Heart right ventricle (tissue), 16 donors: ENCODE results near the gene G2E3. TPM values are rescaled to one million over a fixed set of nuclear protein-coding genes. Genes with fewer than 3 reads are reported as not detected.
A peak's percentile ranks its signal among the peaks of the same experiment; 100 is the strongest.

Source experiments
- ATAC-seq, 8 donors: fragments of 200-7000 bp; cut with Tn5 transposase; one replicate each; pipeline ENCODE4 v1.9.1; 2020; ENCODE audit warnings: mild to moderate bottlenecking in 8 of 8, moderate library complexity in 8 of 8, moderate number of reproducible peaks in 1 of 8
- DNase-seq, 2 donors: peaks; one replicate each; pipeline ENCODE4 v3.0.0-alpha.2; 2020
- H3K27ac ChIP-seq, 10 donors: fragments of 200-600 bp; sonication (generic) in 2 of 10; one replicate each; pipeline versions ENCODE4 v1.5.0 to v1.8.0; 2020 to 2022; ENCODE audit warnings: mild to moderate bottlenecking in 3 of 10
- H3K27me3 ChIP-seq, 7 donors: fragments of 200-600 bp; one replicate each; pipeline ENCODE4 v1.8.0; 2021 to 2022; ENCODE audit warnings: mild to moderate bottlenecking in 2 of 7
- H3K36me3 ChIP-seq, 9 donors: fragments of 200-600 bp; sonication (generic) in 1 of 9; one replicate each; pipeline versions ENCODE4 v1.5.0 to v1.8.0; 2020 to 2022; ENCODE audit warnings: mild to moderate bottlenecking in 2 of 9
- H3K4me1 ChIP-seq, 9 donors: fragments of 200-600 bp; sonication (generic) in 1 of 9; one replicate each; pipeline versions ENCODE4 v1.5.0 to v1.8.0; 2020 to 2022; ENCODE audit warnings: mild to moderate bottlenecking in 4 of 9
- H3K4me3 ChIP-seq, 10 donors: fragments of 200-600 bp; sonication (generic) in 2 of 10; one replicate each; pipeline versions ENCODE4 v1.5.0 to v1.8.0; 2020 to 2022; ENCODE audit warnings: mild to moderate bottlenecking in 7 of 10, moderate library complexity in 2 of 10
- H3K9me3 ChIP-seq, 11 donors: fragments of 200-600 bp in 10 of 11; sonication (generic) in 2 of 11; one replicate each; pipeline versions ENCODE4 v1.5.0 to v1.8.0; 2013 to 2022; ENCODE audit warnings: mild to moderate bottlenecking in 2 of 11, control low read depth in 1 of 11, moderate library complexity in 1 of 11
- CTCF ChIP-seq, 9 donors: fragments of 200-600 bp; sonication (generic) in 2 of 9; IDR thresholded peaks; one replicate each; pipeline versions ENCODE4 v1.5.0 to v1.8.0; 2021 to 2022; ENCODE audit warnings: antibody characterized with exemption in 9 of 9, mild to moderate bottlenecking in 5 of 9, moderate library complexity in 1 of 9
- WGBS, 2 donors: extraction: QIAGEN DNeasy Blood & Tissue Kit; methylation state at CpG; one replicate each; pipeline ENCODE4 v1.1.7; 2013; ENCODE audit warnings: inconsistent platforms in 1 of 2; 5-methylcytosine and 5-hydroxymethylcytosine counted together
- intact Hi-C, 10 donors: fragments of 100-400 bp; cut with DNase I; formaldehyde crosslinking; loops; one replicate each; pipeline versions ENCODE4 v1.11.1 to v1.14.2; 2022
- polyA plus RNA-seq, 2 donors: library from polyadenylated mRNA; stranded (reverse); fragments of 200-250 nt; gene quantifications; one replicate each; pipeline ENCODE4 v1.2.3, GENCODE V29; 2013
- total RNA-seq, 10 donors: library from RNA; stranded (reverse); fragmentation: NEBNext Ultra II Directional in 3 of 10; extraction: Animal tissue kit (Norgen Biotek cat#: 25700) in 3 of 10; gene quantifications; one replicate each; pipeline versions ENCODE4 v1.2.1 to v1.2.4, GENCODE V29; 2021 to 2023
- donor health status: Arrhythmogenic right ventricular cardiomyopathy.
- donor health status: ischemic (EF 13 %, LVEDD 7.1; RV severe dilation, severe dysfunction).
- donor health status: healthy with polysubstance abuse.
- donor health status: DM: no; HTN: yes; CAD: no.
- donor health status: DM: no; HTN: no; CAD: no.
- donor health status: ischemic (EF 25% LVEDD 6.9; RV normal size, moderate dysfunction).
- donor health status: ischemic (EF 25% LVEDD 5.7; RV mildly dilated, moderate dysfunction).
- donor health status: healthy.
- donor health status: DM: yes; HTN: yes; CAD: no.
- donor health status: Ischemic cardiomyopathy.
- donor health status: ischemic (EF 35%, LVEDD 5.7; RV mildly dilated, moderate dysfunction).
- donor health status: nonischemic (EF 11% LVEDD 7.7; RV severe dilation, severe dysfunction).
- donor health status: DM: yes; HTN: yes; CAD: no.
- donor health status: PGD.
- donor health status: ischemic (EF 29% LVEDD 5.4; RV normal size, mild dysfunction).
- donor health status: nonischemic (EF 23%, LVEDD 6.1; RV moderate dilation, normal function).

The G2E3 gene
- total and polyA plus RNA-seq, 12 donors = 2.6 to 11.0 (median 8.5) TPM

DNA sequence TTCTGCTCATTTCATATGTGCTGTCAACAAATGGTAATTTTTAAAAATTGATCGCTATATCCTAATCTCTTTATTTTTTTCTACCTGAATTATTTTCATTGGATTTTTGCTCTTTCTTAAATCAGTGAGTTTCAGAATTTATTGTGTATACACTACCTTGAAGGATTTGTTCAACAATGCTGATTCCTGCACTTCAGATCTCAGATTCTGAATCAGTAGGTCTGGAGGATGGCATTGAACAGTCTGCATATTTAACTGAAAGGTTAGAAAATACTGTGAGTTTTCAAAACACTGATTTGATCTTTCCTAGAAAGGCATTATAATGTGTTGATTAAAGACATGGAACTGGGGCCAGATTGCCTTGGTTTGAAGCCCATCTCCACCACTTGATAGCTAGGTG lies 1.6 kb downstream of the G2E3 start:
- H3K27me3 ChIP-seq = no peaks in the 10 kb centered on the region
- peaks cover 0 to 25% (median 16%) of the 10 kb centered on the region in 9 donors for H3K4me1 ChIP-seq
- WGBS, 2 donors = 92 to 94% methylated on average over 1 of the region's 1 CpG
- H3K4me3 ChIP-seq = peak overlapping the region in 5 of 10 donors; percentile 74 to 90 (median 83)
- intact Hi-C loops = no loop called here
- no peaks in the 10 kb centered on the region for H3K9me3 ChIP-seq
- no peak overlapping the region for H3K27ac ChIP-seq
- DNase-seq = no peak
- ATAC-seq = no peak
- TF ChIP-seq CTCF (IDR thresholded peaks at IDR 0.05) = no peak
- peaks cover 0 to 4% (median 0%) of the 10 kb centered on the region in 9 donors for H3K36me3 ChIP-seq

GRCh38 chr14:30564235-30564867 lies 5.4 kb downstream of the G2E3 start:
- Histone ChIP-seq H3K27ac (no peak overlapping the region), H3K4me1 (peaks cover 0 to 20% (median 15%) of the 10 kb centered on the region in 9 donors), H3K9me3 (no peaks in the 10 kb centered on the region), H3K4me3 (no peak overlapping the region), H3K36me3 (peaks cover 0 to 4% (median 0%) of the 10 kb centered on the region in 9 donors), H3K27me3 (no peaks in the 10 kb centered on the region)
- 94 to 100% methylated on average over 2 of the region's 2 CpGs for WGBS, 2 donors
- intact Hi-C loops = no loop called here
- TF ChIP-seq CTCF (IDR thresholded peaks at IDR 0.05) = no peak
- ATAC-seq (no peak), DNase-seq (no peak)

DNA sequence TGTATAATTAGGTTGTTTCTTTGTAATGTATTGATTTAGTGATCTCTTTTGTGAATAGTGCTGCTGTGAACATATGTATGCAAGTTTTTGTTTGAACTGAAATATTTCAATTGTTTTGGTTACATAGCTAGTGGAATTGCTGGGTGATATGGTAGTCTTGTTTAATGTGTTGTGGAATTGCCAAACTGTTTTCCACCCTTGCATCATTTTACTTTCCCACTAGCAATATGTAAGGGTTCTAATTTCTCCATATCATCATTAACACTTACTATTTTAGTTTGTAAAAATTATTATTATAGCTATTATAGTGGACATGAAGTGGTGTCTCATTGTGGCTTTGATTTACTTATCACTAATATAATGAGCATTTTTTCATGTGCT lies 5.9 kb downstream of the G2E3 start:
- no peak for ATAC-seq
- Histone ChIP-seq H3K4me1 (peaks cover 0 to 22% (median 11%) of the 10 kb centered on the region in 9 donors), H3K9me3 (no peaks in the 10 kb centered on the region), H3K36me3 (peaks cover 0 to 4% (median 0%) of the 10 kb centered on the region in 9 donors), H3K27ac (no peak overlapping the region), H3K27me3 (no peaks in the 10 kb centered on the region), H3K4me3 (no peak overlapping the region)
- TF ChIP-seq CTCF (IDR thresholded peaks at IDR 0.05) = no peak
- intact Hi-C loops = no loop called here
- DNase-seq = no peak

GRCh38 chr14:30569216-30569902 lies 10.4 kb downstream of the G2E3 start:
- no peak for ATAC-seq
- peaks cover 0 to 27% (median 0%) of the 10 kb centered on the region in 9 donors for H3K4me1 ChIP-seq
- no peak for TF ChIP-seq CTCF (IDR thresholded peaks at IDR 0.05)

More at GRCh38 chr14:30569216-30569902, 10.4 kb downstream of the G2E3 start:
- WGBS, 2 donors = 65 to 67% methylated on average over 2 of the region's 2 CpGs
- Histone ChIP-seq H3K4me3 (no peak overlapping the region), H3K36me3 (no peaks in the 10 kb centered on the region), H3K27me3 (no peaks in the 10 kb centered on the region), H3K9me3 (no peaks in the 10 kb centered on the region), H3K27ac (no peak overlapping the region)
- intact Hi-C loops = no loop called here
- DNase-seq = no peak
